HG03565 (cell line): Measurements from ENCODE around the gene SPON2.
A peak's percentile ranks its signal among the peaks of the same experiment; 100 is the strongest.
"Not testable (repeated sequence)": the region's sequence is repeated elsewhere in the genome, so short reads cannot be mapped to it uniquely, and the experiment has no call there.

Source experiments
- ATAC-seq: cut with Tn5 transposase; IDR thresholded peaks from one replicate; pipeline ENCODE4 v1.9.1; 2021; ENCODE audit warnings: mild to moderate bottlenecking, moderate library complexity; ENCODE audit not compliant: unreplicated experiment

The SPON2 gene

DNA sequence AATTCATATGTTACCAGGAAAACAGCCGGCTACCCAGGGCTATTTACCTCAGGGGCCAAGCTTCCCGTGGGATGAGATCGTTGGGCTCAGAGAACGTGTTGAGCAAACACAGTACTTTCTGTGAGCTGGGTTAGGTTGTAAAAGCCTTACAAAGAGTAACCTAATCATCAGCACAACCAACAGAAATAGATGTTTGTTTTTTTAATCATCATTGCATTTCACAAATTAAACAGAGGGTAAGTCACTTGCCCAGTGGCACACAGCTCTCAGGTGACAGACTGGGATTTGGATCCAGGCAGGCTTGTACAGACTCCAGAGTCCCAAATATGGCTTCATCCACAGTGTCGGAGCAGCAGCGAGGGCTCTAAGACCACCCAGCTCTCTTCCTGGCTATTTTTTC is 20.1 kb downstream of the SPON2 start:
- no peak for ATAC-seq

DNA sequence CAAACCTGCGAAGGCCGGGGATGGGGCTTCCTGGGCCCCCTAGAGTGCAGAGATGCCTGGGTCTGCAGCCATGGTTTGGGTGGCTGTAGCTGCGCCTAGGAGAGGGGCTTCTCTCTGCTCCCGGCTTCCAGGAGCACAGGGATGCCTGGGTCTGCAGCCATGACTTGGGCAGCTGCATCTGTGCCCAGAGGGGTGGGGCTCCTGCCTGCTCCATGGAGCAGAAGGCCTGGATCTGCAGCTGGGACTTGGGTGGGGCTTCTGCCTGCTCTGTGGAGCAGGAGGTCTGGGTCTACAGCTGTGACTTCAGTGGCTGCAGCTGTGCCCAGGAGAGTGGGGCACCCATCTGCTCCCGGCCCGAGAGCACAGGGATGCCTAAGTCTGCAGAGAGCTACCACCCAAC is 20.8 kb downstream of the SPON2 start:
- ATAC-seq, result no peak

DNA sequence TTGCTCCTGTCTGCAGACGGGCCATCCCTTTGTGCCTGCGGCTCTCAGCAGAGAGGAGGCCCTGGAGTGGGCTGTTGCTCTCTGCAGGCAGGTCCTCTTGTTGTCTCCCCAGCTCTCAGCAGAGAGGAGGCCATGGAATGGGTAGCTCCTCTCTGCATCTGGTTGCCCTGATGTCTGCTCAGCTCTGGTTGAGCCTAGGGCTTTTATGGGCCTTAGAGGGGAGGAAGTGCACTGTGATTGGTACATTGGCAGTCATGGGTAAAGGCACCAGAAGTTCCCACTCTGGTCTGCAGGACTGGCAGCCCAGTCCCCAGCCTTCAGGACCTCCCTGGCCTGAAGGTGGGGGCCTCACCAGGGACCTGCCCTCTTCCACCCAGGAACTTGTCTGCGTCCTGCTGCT is 21.5 kb downstream of the SPON2 start:
- ATAC-seq, result no peak

DNA sequence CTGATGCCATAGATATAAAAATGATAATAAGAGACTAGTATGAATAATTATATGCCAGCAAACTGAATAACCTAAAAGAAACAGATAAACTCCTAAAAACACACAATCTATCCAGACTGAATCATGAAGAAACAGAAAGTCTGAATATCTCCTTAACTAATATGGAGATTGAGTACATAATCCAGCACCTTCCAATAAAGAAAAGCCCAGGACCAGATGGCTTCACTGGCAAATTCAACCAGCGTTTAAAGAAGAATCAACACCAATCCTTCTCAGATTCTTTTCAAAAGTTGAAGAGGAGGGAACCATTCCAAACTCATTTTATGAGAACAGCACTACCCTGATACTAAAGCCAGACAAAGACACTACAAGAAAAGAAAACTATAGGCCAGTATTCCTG is 32.5 kb downstream of the SPON2 start:
- no peak for ATAC-seq

DNA sequence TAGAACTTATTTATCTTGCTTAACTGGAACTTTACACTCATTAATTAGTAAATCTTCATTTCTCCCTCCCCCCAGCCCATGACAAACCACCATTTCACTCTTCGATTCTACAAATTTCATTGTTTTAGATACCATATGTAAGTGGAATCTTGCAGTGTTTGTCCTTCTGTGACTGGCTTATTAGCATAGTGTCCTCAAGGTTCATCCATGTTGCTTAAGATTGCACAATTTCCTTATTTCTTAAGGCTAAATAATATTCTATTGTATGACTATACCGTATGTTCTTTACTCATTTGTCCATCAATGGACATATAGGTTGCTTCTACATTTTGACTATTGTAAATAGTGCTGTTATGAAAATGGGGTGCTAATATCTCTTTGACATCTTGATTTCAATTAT is 34.5 kb downstream of the SPON2 start:
- ATAC-seq, result no peak

DNA sequence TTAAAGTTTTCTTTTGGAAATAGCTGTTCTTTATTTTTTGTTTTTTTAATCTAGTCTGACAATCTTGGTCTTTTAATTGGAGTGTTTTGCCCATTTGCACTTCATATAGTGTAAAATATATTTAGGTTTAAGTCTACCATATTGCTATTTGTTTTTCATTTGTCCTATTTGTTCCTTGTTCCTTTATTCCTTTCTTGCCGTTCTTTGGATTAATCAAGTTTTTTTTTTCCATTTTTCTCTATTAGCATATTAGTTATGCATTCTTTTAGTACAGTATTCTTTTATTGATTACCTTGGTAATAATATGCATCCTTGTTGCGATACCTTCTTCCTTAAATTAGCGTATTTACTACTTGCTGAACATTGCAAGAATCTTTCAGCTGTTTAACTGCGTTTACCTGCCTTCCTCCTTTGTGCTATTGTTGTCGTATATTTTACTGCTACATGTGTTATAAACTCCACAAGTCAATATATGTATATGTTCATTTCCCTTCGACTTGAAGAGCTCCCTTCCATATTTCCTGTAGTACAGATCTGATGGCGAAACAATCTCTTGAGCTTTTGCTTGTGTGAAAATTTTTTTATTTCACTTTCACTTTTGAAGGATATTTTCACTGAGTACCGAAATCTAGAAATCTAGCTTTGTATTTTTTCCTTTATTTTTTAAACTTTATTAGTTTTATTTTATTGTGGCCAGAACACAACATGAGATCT is 35.2 kb downstream of the SPON2 start:
- ATAC-seq, result no peak

DNA sequence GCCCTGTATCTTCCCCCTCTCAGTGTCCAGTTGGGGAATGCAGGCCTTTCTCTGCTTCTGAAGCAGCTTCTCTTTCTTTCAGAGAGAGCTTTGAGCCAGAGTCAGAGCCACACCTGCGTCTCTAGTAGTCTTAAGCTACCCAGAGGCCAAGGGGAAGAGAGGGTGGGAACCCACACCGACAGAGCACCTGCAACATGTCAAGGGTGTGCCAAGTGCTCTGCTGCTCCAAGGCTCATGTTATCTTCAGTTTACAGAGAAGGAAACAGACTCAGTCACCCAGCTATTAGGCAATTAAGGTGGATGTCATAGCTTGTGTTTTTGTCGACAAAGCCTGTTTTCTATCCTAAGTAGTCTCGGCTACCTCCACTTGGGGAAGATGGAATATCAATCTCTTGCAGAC is 36.3 kb downstream of the SPON2 start:
- no peak for ATAC-seq

DNA sequence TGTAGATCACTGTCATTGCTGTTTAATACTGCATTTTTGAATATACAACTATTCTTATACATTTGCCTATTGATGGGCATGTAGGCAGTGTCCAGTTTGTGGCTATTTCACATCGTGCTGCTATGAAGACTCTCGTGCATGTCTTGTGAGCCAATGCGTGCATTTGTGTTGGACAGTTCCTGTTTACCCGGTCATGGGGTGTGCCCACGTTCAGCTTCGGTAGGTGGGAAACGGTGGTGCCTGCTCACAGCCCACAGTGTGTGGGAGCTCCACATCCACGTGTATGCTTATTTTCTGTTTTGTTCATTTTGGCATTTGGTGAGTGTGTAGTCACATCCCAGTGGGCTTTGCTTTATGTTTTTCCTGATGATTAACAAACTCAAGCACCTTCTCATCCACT is 39.4 kb downstream of the SPON2 start:
- ATAC-seq, result no peak

DNA sequence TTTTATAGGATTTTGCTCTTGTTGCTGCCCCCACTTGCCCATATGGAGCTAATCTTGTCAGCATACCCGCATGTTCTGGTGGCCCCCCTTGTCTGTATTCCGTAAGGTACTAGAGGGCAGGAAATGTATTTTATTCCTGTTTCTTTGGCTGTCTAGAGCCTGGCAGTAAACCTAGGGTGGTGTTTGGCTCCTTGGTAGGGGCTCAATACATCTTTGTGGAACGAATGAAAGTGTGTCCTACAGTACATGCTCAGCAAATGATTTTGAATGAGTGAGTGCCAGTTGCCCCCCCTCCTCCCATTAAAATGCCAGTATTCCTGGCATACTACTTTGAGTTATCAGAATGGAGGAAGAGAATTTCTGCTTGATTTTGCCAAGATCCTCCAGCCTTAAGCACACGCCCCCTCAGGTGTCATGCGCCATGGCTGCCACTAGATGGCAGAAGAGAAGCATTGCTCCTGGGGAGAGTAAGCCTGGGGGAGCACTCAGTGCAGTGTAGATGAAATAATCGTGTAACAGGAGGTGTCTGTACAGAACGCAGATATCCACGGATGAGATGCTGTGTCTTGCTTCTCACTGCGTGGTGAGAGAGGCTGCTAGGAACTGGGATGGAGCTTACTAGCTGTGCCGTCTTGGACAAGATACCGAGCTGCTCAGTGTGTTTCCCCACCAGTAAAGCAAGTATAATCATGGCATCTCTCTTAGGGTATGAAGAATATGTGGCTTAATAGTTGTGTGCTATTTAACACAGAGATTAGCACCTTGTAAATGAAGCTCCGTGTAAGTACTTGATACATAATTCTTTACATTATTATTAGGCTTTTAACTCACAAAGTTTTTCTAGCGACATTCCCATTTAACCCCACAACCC is 41.8 kb downstream of the SPON2 start:
- ATAC-seq, result peak; percentile 57

DNA sequence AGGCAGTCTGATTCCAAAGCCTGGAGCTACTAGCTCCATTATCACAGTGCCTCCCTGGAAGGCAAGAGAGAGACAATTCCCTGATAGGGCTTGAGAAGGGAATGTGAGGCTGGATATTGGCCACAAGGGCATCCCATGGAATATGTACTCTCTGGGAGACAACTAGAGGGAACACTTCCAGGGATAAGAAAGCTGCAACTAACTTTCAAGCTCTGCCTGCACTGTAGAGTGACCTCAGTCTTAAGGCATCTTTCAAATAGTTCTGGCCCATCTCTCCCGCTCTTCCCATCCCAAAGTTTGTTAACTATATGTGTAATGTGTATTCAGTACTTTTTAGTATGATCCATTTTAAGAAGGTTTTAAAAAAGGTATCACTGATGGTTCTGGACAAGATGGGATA is 45.9 kb downstream of the SPON2 start:
- ATAC-seq, result no peak

DNA sequence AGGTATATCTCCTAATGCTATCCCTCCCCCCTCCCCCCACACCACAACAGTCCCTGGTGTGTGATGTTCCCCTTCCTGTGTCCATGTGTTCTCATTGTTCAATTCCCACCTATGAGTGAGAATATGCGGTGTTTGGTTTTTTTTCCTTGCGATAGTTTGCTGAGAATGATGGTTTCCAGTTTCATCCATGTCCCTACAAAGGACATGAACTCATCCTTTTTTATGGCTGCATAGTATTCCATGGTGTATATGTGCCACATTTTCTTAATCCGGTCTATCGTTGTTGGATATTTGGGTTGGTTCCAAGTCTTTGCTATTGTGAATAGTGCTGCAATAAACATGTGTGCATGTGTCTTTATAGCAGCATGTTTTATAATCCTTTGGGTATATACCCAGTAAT is 46.9 kb downstream of the SPON2 start:
- ATAC-seq, result not testable (repeated sequence)

DNA sequence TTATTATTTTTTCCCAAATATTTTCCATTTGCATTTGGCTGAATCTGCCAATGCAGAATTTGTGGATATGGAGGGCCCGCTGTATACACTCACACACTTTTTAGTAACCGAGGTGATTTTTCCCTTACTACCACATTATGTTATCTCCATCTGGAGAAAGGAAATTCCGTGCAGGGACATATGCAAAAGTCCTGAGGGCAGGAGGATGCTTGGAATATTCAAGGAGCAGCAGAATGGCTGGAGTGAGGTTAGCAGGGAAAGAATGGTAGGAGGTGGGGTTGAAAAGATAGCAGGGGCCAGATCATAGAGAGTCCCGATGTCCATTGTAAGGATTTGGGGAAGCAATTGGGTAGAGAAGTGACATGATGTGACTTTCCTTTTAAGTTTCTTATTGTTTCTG is 47.6 kb downstream of the SPON2 start:
- ATAC-seq, result no peak

DNA sequence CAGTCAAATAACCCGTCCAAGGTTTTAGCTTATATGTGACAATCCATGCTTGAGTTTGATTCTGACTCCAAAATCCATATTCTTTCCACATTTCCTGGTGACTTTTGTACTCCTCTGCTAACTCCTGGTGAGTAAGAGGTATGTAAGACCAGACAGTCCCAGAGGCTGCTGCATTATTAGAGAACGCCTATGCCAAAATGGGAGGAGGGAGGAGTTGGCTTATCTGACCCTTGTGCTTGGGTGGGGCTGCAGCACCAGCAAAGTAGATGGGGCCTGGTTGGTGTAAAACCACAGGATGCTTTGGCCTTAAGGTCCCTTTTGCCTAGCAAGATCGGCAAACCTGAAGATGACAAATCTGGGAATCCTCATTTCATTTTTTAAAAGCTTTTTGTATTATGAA is 49.9 kb downstream of the SPON2 start:
- no peak for ATAC-seq
